H1 (cell line): ENCODE results near the gene VGLL4. TPM values are rescaled to one million over a fixed set of nuclear protein-coding genes. Genes with fewer than 3 reads are reported as not detected.

Experiments used
- CTCF ChIA-PET: fragments of 300-600 bp; sonication (Branson Sonifier 250); formaldehyde crosslinking; loops from one replicate; lab custom pipeline; 2021; ENCODE audit not compliant: partially characterized antibody; lab: Charles Lee
- POLR2A ChIA-PET: fragments of 300-600 bp; sonication (Branson Sonifier 250); formaldehyde crosslinking; loops from one replicate; lab custom pipeline; 2021; ENCODE audit warnings: inconsistent platforms; ENCODE audit not compliant: partially characterized antibody; lab: Charles Lee
- DNase-seq, 2 experiments: peaks; one replicate each; pipeline versions ENCODE4 v3.0.0 to v3.0.0-alpha.2; 2010 to 2022; ENCODE audit warnings: low spot score in 2 of 2, low read depth in 1 of 2, mixed read lengths in 1 of 2
- FAIRE-seq: peaks from 2 replicates; lab custom pipeline; 2011; peaks lifted over from hg19 to GRCh38; lab: Jason Lieb, UNC
- H2AFZ ChIP-seq: 2 replicates; pipeline ENCODE4 v1.8.1; 2012; ENCODE audit warnings: low read length, inconsistent platforms
- H2AK5ac ChIP-seq: 2 replicates; pipeline ENCODE4 v1.6.1; 2013; ENCODE audit warnings: low read depth, low read length
- H2BK120ac ChIP-seq: replicated peaks from 2 replicates; pipeline ENCODE3; 2013; ENCODE audit warnings: low read depth, low read length, inconsistent platforms
- H2BK12ac ChIP-seq: 2 replicates; pipeline ENCODE4 v1.6.1; 2013; ENCODE audit warnings: low read depth, low read length
- H2BK15ac ChIP-seq: 2 replicates; pipeline ENCODE4 v1.6.1; 2013; ENCODE audit warnings: low read length
- H2BK20ac ChIP-seq: 2 replicates; pipeline ENCODE4 v1.6.1; 2013; ENCODE audit warnings: low read length
- H2BK5ac ChIP-seq: 2 replicates; pipeline ENCODE4 v1.6.1; 2013; ENCODE audit warnings: low read depth, low read length
- H3K14ac ChIP-seq: 2 replicates; pipeline ENCODE4 v1.6.1; 2013; ENCODE audit warnings: inconsistent platforms; ENCODE audit not compliant: insufficient read length
- H3K18ac ChIP-seq: 2 replicates; pipeline ENCODE4 v1.6.1; 2013; ENCODE audit warnings: low read length; ENCODE audit errors: extremely low read depth
- H3K23ac ChIP-seq: 2 replicates; pipeline ENCODE4 v1.6.1; 2013; ENCODE audit warnings: inconsistent platforms; ENCODE audit not compliant: insufficient read length
- H3K23me2 ChIP-seq: 2 replicates; pipeline ENCODE4 v1.6.1; 2013; ENCODE audit warnings: low read depth, low read length
- H3K27ac ChIP-seq: 2 replicates; pipeline ENCODE4 v1.6.1; 2011; ENCODE audit warnings: low read depth, low read length, inconsistent platforms
- H3K27me3 ChIP-seq, 4 experiments: replicated peaks in 1 of 4; 1 replicate in 1 of 4; 2 replicates in 3 of 4; pipeline versions ENCODE4 v1.6.1 to v1.8.1; 2011 to 2013; ENCODE audit warnings: low read length in 3 of 4, mild to moderate bottlenecking in 3 of 4, inconsistent platforms in 2 of 4, mixed read lengths in 2 of 4, moderate library complexity in 1 of 4; ENCODE audit not compliant: control insufficient read depth in 3 of 4, insufficient read depth in 3 of 4; ENCODE audit errors: extremely low read depth in 1 of 4
- H3K36me3 ChIP-seq, 4 experiments: 2 replicates each; pipeline versions ENCODE4 v1.6.1 to v1.8.1; 2011 to 2013; ENCODE audit warnings: mild to moderate bottlenecking in 4 of 4, low read length in 3 of 4, moderate library complexity in 2 of 4, control low read depth in 1 of 4, inconsistent platforms in 1 of 4; ENCODE audit not compliant: insufficient read depth in 4 of 4, control insufficient read depth in 2 of 4
- H3K4ac ChIP-seq: replicated peaks from 2 replicates; pipeline ENCODE3; 2013; ENCODE audit warnings: low read length, low read depth, mixed read lengths, inconsistent platforms; ENCODE audit not compliant: insufficient read length
- H3K4me1 ChIP-seq, 4 experiments: replicated peaks in 1 of 4; 1 replicate in 1 of 4; 2 replicates in 3 of 4; pipeline versions ENCODE4 v1.6.1 to v1.8.1; 2011 to 2013; ENCODE audit warnings: low read length in 3 of 4, inconsistent platforms in 2 of 4, mixed read lengths in 1 of 4; ENCODE audit not compliant: insufficient read depth in 4 of 4, control insufficient read depth in 3 of 4
- H3K4me2 ChIP-seq, 2 experiments: 2 replicates each; pipeline versions ENCODE4 v1.6.1 to v1.8.1; 2011 to 2013; ENCODE audit warnings: low read depth in 2 of 2, low read length in 2 of 2, control low read depth in 1 of 2, inconsistent platforms in 1 of 2, mild to moderate bottlenecking in 1 of 2; ENCODE audit not compliant: insufficient read depth in 1 of 2
- H3K4me3 ChIP-seq, 4 experiments: fragments of 200-600, 300-600 bp in 1 of 4; sonication (generic), shearing (Covaris generic), sonication (Bioruptor Twin) in 1 of 4; 2 replicates each; pipeline versions ENCODE4 v1.5.1 to v1.8.1; 2011 to 2016; ENCODE audit warnings: low read length in 4 of 4, low read depth in 3 of 4, control low read depth in 2 of 4, inconsistent platforms in 2 of 4, mild to moderate bottlenecking in 2 of 4, mixed read lengths in 1 of 4, moderate library complexity in 1 of 4; ENCODE audit not compliant: insufficient read depth in 2 of 4; ENCODE audit errors: extremely low read depth in 1 of 4
- H3K56ac ChIP-seq: replicated peaks from 2 replicates; pipeline ENCODE3; 2013; ENCODE audit warnings: low read depth, mild to moderate bottlenecking, mixed read lengths, low read length, inconsistent platforms; ENCODE audit not compliant: insufficient read length
- H3K79me1 ChIP-seq: 2 replicates; pipeline ENCODE4 v1.6.1; 2013; ENCODE audit warnings: low read depth, low read length, control low read depth
- H3K79me2 ChIP-seq, 2 experiments: 2 replicates each; pipeline versions ENCODE4 v1.6.1 to v1.8.1; 2012 to 2013; ENCODE audit warnings: low read length in 2 of 2, mild to moderate bottlenecking in 2 of 2, inconsistent platforms in 1 of 2; ENCODE audit not compliant: insufficient read depth in 2 of 2, control insufficient read depth in 1 of 2
- H3K9ac ChIP-seq, 4 experiments: replicated peaks in 1 of 4; 1 replicate in 1 of 4; 2 replicates in 3 of 4; pipeline versions ENCODE4 v1.6.1 to v1.8.1; 2011 to 2013; ENCODE audit warnings: low read depth in 3 of 4, low read length in 3 of 4, control low read depth in 2 of 4, mild to moderate bottlenecking in 2 of 4, moderate library complexity in 2 of 4, inconsistent platforms in 1 of 4; ENCODE audit errors: extremely low read depth in 1 of 4
- H3K9me3 ChIP-seq, 2 experiments: 2 replicates each; pipeline versions ENCODE4 v1.6.1 to v1.8.1; 2012 to 2013; ENCODE audit warnings: mild to moderate bottlenecking in 2 of 2, moderate library complexity in 2 of 2, control low read depth in 1 of 2, inconsistent platforms in 1 of 2, low read depth in 1 of 2, low read length in 1 of 2, mixed read lengths in 1 of 2; ENCODE audit not compliant: insufficient read depth in 2 of 2
- H4K20me1 ChIP-seq, 2 experiments: replicated peaks in 1 of 2; 2 replicates each; pipeline versions ENCODE3 to v1.8.1; 2011 to 2013; ENCODE audit warnings: inconsistent platforms in 2 of 2, low read length in 2 of 2, mild to moderate bottlenecking in 1 of 2; ENCODE audit not compliant: insufficient read depth in 2 of 2, control insufficient read depth in 1 of 2
- H4K5ac ChIP-seq: 2 replicates; pipeline ENCODE4 v1.6.1; 2013; ENCODE audit warnings: low read length, low read depth, mixed read lengths, inconsistent platforms; ENCODE audit not compliant: insufficient read length
- H4K8ac ChIP-seq: 2 replicates; pipeline ENCODE4 v1.8.0; 2013; ENCODE audit warnings: mild to moderate bottlenecking, moderate library complexity, low read length, inconsistent platforms; ENCODE audit not compliant: insufficient read depth; ENCODE audit errors: extremely low read depth
- H4K91ac ChIP-seq: replicated peaks from 2 replicates; pipeline ENCODE3; 2013; ENCODE audit warnings: low read length, mixed read lengths, inconsistent platforms; ENCODE audit not compliant: insufficient read length
- ASH2L ChIP-seq: fragments of 200-600, 300-600 bp; sonication (generic); IDR thresholded peaks from one replicate; pipeline ENCODE4 v1.7.1; 2017; ENCODE audit warnings: low read length
- CBX5 ChIP-seq: fragments of 300-800, 300-1000 bp; sonication (generic); IDR thresholded peaks from 2 replicates; pipeline ENCODE4 v1.7.1; 2016; ENCODE audit warnings: antibody characterized with exemption, low read length, low read depth
- E2F6 ChIP-seq: IDR thresholded peaks from 2 replicates; pipeline ENCODE4 v1.6.1; 2012; ENCODE audit warnings: inconsistent platforms
- GTF2F1 ChIP-seq: IDR thresholded peaks from 2 replicates; pipeline ENCODE4 v1.6.1; 2012; ENCODE audit warnings: low read depth, low read length, improper control_type of control experiment, borderline replicate concordance
- PHF8 ChIP-seq: fragments of 200-600 bp; sonication (generic); conservative IDR thresholded peaks from 2 replicates; pipeline ENCODE4 v1.7.1; 2012; ENCODE audit warnings: low read depth, mild to moderate bottlenecking, inconsistent platforms, low read length, moderate library complexity
- SIN3A ChIP-seq, 2 experiments: IDR thresholded peaks in 1 of 2; conservative IDR thresholded peaks in 1 of 2; 2 replicates each; pipeline ENCODE4 v1.6.1; 2011 to 2012; ENCODE audit warnings: low read length in 2 of 2, improper control_type of control experiment in 1 of 2, low read depth in 1 of 2, mild to moderate bottlenecking in 1 of 2
- TBP ChIP-seq: IDR thresholded peaks from 2 replicates; pipeline ENCODE4 v1.6.1; 2011; ENCODE audit warnings: low read depth, low read length, improper control_type of control experiment
- TCF12 ChIP-seq: IDR thresholded peaks from 2 replicates; pipeline ENCODE4 v1.6.1; 2011; ENCODE audit warnings: low read depth, mild to moderate bottlenecking, low read length
- WGBS, 2 experiments: shearing (Covaris generic) in 1 of 2; methylation state at CpG; one replicate each; pipeline versions ENCODE4 v1.1.6 to v1.1.7; 2013 to 2015; ENCODE audit warnings: low lambda C conversion rate in 2 of 2, mixed read lengths in 2 of 2, inconsistent platforms in 1 of 2, low coverage in 1 of 2, missing lambda C conversion rate in 1 of 2; ENCODE audit not compliant: insufficient replicate concordance in 2 of 2, insufficient coverage in 1 of 2, insufficient read length in 1 of 2; ENCODE audit errors: extremely low coverage in 1 of 2, missing lambda C conversion rate in 1 of 2; 5-methylcytosine and 5-hydroxymethylcytosine counted together
- polyA plus RNA-seq, 7 experiments: library from polyadenylated mRNA; depleted of rRNA in 3 of 7; stranded (reverse) in 5 of 7; unstranded in 2 of 7; fragments of >200 nt in 5 of 7; fragments of 200-250 nt in 2 of 7; gene quantifications; 1 replicate in 5 of 7; 2 replicates in 1 of 7; 4 replicates in 1 of 7; pipeline versions ENCODE4 v1.2.1 to v1.2.3, GENCODE V29; 2011 to 2013; ENCODE audit warnings: missing spikeins in 2 of 7, mixed read lengths in 2 of 7
- total RNA-seq: library from RNA; stranded (reverse); fragmentation: NEBNext Ultra II Directional; extraction: Animal tissue kit (Norgen Biotek cat#: 25700); gene quantifications from 2 replicates; pipeline ENCODE4 v1.2.1, GENCODE V29; 2021

VGLL4 gene
- total and polyA plus RNA-seq, 2 of the 8 experiments (the other 6 are each of a cell fraction or from before 2014, with no cell fraction given): 45.1 to 50.0 TPM

GRCh38 chr3:11534793-11535101, 109.0 kb downstream of the VGLL4 start:
- no peak for FAIRE-seq
- TF ChIP-seq TCF12 (no peak), E2F6 (no peak), GTF2F1 (no peak), ASH2L (no peak), PHF8 (no peak), CBX5 (no peak), SIN3A (conservative IDR thresholded peaks at IDR 0.05 in 1 of 2, IDR thresholded peaks at IDR 0.05 in 1 of 2; ENCODE audit: low read depth in 1 of 2, low read length in 2 of 2) (no peak), TBP (no peak)

More at GRCh38 chr3:11534793-11535101, 109.0 kb downstream of the VGLL4 start:
- Histone ChIP-seq H2BK12ac (no peak overlapping the region), H3K4me3 (no peak overlapping the region), H3K4me2 (no peak overlapping the region), H3K56ac (no peak overlapping the region), H2AFZ (no peak overlapping the region), H2AK5ac (no peak overlapping the region), H3K23ac (no peak overlapping the region), H3K4ac (no peak overlapping the region), H2BK5ac (no peak overlapping the region), H3K27ac (no peak overlapping the region), H3K14ac (no peak overlapping the region), H3K9ac (no peak overlapping the region), H4K91ac (no peak overlapping the region), H4K20me1 (peaks cover 0 to 4% of the 10 kb centered on the region in 2 experiments), H3K9me3 (no peaks in the 10 kb centered on the region), H3K4me1 (peaks cover 0 to 3% (median 0%) of the 10 kb centered on the region in 4 experiments; a peak in 1 of 7 replicates), H2BK15ac (no peak overlapping the region), H4K5ac (no peak overlapping the region), H3K18ac (no peak overlapping the region), H4K8ac (no peak overlapping the region; the same call in 1 of the 2 replicates), H3K36me3 (no peaks in the 10 kb centered on the region), H3K23me2 (no peaks in the 10 kb centered on the region), H2BK20ac (no peak overlapping the region), H3K79me1 (no peaks in the 10 kb centered on the region), H3K27me3 (no peaks in the 10 kb centered on the region), H2BK120ac (no peak overlapping the region), H3K79me2 (no peaks in the 10 kb centered on the region)
- POLR2A ChIA-PET: interaction anchor here (0.8 kb wide), 1 partner anchor 12 kb away, joined by 3 read pairs; no protein-coding TSS in a partner anchor
- WGBS, 2 experiments: 90% methylated on average over 7 of the region's 7 CpGs; no CpG with 5 or more reads in 1 of the 2 experiments
- DNase-seq: no peak
- CTCF ChIA-PET: interaction anchor here (0.8 to 6.6 kb wide), 7 partner anchors 25 to 239 kb away, joined by 3 to 58 read pairs (median 3); no protein-coding TSS in a partner anchor
